ENCODE data around the gene RTP3.

RTP3 gene

DNA sequence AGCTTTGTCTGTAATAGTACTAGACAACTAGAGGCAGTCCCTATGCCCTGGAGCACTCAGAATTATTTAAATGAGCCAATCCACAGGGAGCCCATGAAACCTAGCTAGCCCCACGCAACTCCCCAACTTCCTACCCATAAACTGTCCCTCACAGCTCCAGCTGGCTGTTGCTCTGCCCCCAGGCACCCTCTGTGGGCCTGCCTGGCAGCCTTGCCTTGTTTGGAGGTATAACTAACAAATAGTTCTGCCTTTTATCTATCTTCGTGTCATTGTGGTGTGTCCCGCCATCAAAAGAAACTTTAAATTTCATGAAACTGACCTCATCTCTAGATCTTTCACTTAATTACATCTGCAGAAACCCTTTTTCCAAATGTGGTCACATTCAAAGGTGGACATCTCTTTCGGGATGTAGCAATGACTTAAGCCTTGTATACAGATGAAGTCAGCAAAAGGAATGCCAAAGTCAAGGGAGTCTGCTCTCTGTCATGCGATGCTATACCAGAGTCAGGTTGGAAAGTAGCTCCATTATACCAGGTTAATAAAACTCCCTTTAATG, 1.8 kb upstream of the RTP3 start:
- Histone ChIP-seq H3K27me3 (ENCODE audit: insufficient read depth, low read length) (peaks cover 6% of the 10 kb centered on the region; the same call in 1 of the 2 replicates), H3K36me3 (ENCODE audit: insufficient read depth, low read depth, low read length) (no peaks in the 10 kb centered on the region), H3K4me1 (ENCODE audit: insufficient read depth, low read length) (peaks cover 9% of the 10 kb centered on the region), H3K4me3 (ENCODE audit: low read length) (no peak overlapping the region), H3K9me3 (ENCODE audit: insufficient read depth, low read depth, low read length) (no peaks in the 10 kb centered on the region), H3K27ac (ENCODE audit: low read length) (no peak overlapping the region), H3K9ac (ENCODE audit: low read depth, low read length) (no peak overlapping the region)

GRCh38 chr3:46496746-46497555, 825 bp upstream of the RTP3 start:
- Histone ChIP-seq H3K9me3 (ENCODE audit: insufficient read depth, low read depth, low read length) (no peaks in the 10 kb centered on the region), H3K4me1 (ENCODE audit: insufficient read depth, low read length) (peaks cover 9% of the 10 kb centered on the region), H3K27ac (ENCODE audit: low read length) (no peak overlapping the region), H3K4me3 (ENCODE audit: low read length) (no peak overlapping the region), H3K27me3 (ENCODE audit: insufficient read depth, low read length) (peaks cover 6% of the 10 kb centered on the region; the same call in 1 of the 2 replicates), H3K36me3 (ENCODE audit: insufficient read depth, low read depth, low read length) (no peaks in the 10 kb centered on the region), H3K9ac (ENCODE audit: low read depth, low read length) (no peak overlapping the region; the same call in 1 of the 2 replicates)

GRCh38 chr3:46498916-46499519, 1.2 kb downstream of the RTP3 start:
- peaks cover 9% of the 10 kb centered on the region for H3K4me1 ChIP-seq (ENCODE audit: insufficient read depth, low read length)
- no peak overlapping the region for H3K9ac ChIP-seq (ENCODE audit: low read depth, low read length)
- no peak overlapping the region for H3K4me3 ChIP-seq (ENCODE audit: low read length)
- H3K36me3 ChIP-seq (ENCODE audit: insufficient read depth, low read depth, low read length) = no peaks in the 10 kb centered on the region
- H3K27ac ChIP-seq (ENCODE audit: low read length) = no peak overlapping the region
- H3K27me3 ChIP-seq (ENCODE audit: insufficient read depth, low read length) = peaks cover 6% of the 10 kb centered on the region; the same call in 1 of the 2 replicates
- no peaks in the 10 kb centered on the region for H3K9me3 ChIP-seq (ENCODE audit: insufficient read depth, low read depth, low read length)

- Histone ChIP-seq H3K27ac (ENCODE audit: low read length) (no peak overlapping the region), H3K9ac (ENCODE audit: low read depth, low read length) (no peak overlapping the region), H3K36me3 (ENCODE audit: insufficient read depth, low read depth, low read length) (no peaks in the 10 kb centered on the region), H3K4me1 (ENCODE audit: insufficient read depth, low read length) (peaks cover 11% of the 10 kb centered on the region), H3K4me3 (ENCODE audit: low read length) (no peak overlapping the region), H3K27me3 (ENCODE audit: insufficient read depth, low read length) (peaks cover 6% of the 10 kb centered on the region; the same call in 1 of the 2 replicates), H3K9me3 (ENCODE audit: insufficient read depth, low read depth, low read length) (no peaks in the 10 kb centered on the region)
Observed at GRCh38 chr3:46500656-46501635, 3.2 kb downstream of the RTP3 start.

DNA sequence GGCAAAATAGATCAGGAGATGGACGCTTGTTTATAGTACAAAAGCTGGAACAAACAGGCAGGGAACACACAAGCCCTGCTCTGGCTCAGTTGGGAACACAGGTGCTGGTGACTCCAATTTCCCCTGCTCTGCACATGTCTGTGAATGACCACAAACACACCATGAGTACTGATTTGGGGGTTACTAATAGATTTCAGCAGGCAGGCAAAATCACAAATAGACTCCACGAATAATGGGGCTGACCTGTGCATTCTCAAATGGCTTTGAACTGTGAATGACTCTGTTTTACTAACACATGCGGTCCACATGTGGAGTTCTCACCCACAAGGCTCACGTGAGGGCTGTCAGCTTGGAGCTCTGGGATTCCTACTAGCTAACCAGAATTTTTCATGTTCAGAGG, 3.9 kb downstream of the RTP3 start:
- no peak overlapping the region for H3K4me3 ChIP-seq (ENCODE audit: low read length)
- H3K27me3 ChIP-seq (ENCODE audit: insufficient read depth, low read length) = peaks cover 6% of the 10 kb centered on the region; the same call in 1 of the 2 replicates
- H3K9ac ChIP-seq (ENCODE audit: low read depth, low read length) = no peak overlapping the region
- H3K9me3 ChIP-seq (ENCODE audit: insufficient read depth, low read depth, low read length) = no peaks in the 10 kb centered on the region
- peaks cover 5% of the 10 kb centered on the region; the same call in 1 of the 2 replicates for H3K4me1 ChIP-seq (ENCODE audit: insufficient read depth, low read length)
- H3K36me3 ChIP-seq (ENCODE audit: insufficient read depth, low read depth, low read length) = no peaks in the 10 kb centered on the region
- no peak overlapping the region for H3K27ac ChIP-seq (ENCODE audit: low read length)

DNA sequence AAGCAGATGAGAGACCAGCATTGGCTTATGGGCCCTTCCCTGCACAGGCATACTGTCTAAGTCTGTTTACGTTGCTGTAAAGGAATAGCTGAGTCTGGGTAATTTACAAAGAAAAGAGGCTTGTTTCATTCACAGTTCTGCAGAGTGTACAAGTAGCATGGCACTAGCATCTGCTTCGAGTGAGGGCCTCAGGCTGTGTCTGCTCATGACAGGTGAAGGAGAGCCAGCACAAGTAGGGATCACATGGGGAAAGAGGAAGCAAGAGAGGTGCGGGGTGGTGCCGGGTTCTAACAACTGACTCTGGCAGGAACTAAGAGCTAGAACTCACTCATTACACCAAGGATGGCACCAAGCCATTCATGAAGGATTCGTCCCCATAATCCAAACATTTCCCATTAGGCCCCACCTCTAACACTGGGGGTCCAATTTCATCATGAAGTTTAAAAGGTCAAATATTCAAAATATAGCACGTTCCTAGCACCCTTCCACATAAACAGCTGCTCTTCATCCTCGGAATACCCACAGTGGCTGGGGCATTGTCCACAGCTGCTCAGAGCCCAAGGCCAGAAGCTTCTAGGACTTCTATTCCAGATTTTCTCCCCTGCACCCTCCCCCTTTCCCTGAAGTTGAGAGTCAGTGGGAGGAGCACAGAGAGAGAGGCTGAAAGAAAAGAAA, 5.6 kb downstream of the RTP3 start:
- H3K4me1 ChIP-seq (ENCODE audit: insufficient read depth, low read length) = peaks cover 12% of the 10 kb centered on the region
- no peak overlapping the region for H3K9ac ChIP-seq (ENCODE audit: low read depth, low read length)
- H3K27ac ChIP-seq (ENCODE audit: low read length) = no peak overlapping the region

GRCh38 chr3:46504789-46505188, 7.0 kb downstream of the RTP3 start:
- H3K27me3 ChIP-seq (ENCODE audit: insufficient read depth, low read length) = no peaks in the 10 kb centered on the region
- peaks cover 12% of the 10 kb centered on the region for H3K4me1 ChIP-seq (ENCODE audit: insufficient read depth, low read length)
- H3K36me3 ChIP-seq (ENCODE audit: insufficient read depth, low read depth, low read length) = no peaks in the 10 kb centered on the region
- H3K9ac ChIP-seq (ENCODE audit: low read depth, low read length) = no peak overlapping the region
- H3K4me3 ChIP-seq (ENCODE audit: low read length) = no peak overlapping the region
- H3K27ac ChIP-seq (ENCODE audit: low read length) = no peak overlapping the region
- H3K9me3 ChIP-seq (ENCODE audit: insufficient read depth, low read depth, low read length) = no peaks in the 10 kb centered on the region

More for the DNA sequence above, 5.6 kb downstream of the RTP3 start:
- no peak overlapping the region for H3K4me3 ChIP-seq (ENCODE audit: low read length)
- H3K9me3 ChIP-seq (ENCODE audit: insufficient read depth, low read depth, low read length) = no peaks in the 10 kb centered on the region
- H3K27me3 ChIP-seq (ENCODE audit: insufficient read depth, low read length) = no peaks in the 10 kb centered on the region
- no peaks in the 10 kb centered on the region for H3K36me3 ChIP-seq (ENCODE audit: insufficient read depth, low read depth, low read length)

GRCh38 chr3:46505953-46506352, 8.2 kb downstream of the RTP3 start:
- Histone ChIP-seq H3K9ac (ENCODE audit: low read depth, low read length) (no peak overlapping the region), H3K36me3 (ENCODE audit: insufficient read depth, low read depth, low read length) (no peaks in the 10 kb centered on the region), H3K4me1 (ENCODE audit: insufficient read depth, low read length) (peaks cover 12% of the 10 kb centered on the region), H3K9me3 (ENCODE audit: insufficient read depth, low read depth, low read length) (no peaks in the 10 kb centered on the region), H3K27me3 (ENCODE audit: insufficient read depth, low read length) (no peaks in the 10 kb centered on the region), H3K4me3 (ENCODE audit: low read length) (no peak overlapping the region), H3K27ac (ENCODE audit: low read length) (no peak overlapping the region)

- H3K27ac ChIP-seq (ENCODE audit: low read length) = no peak overlapping the region
- H3K27me3 ChIP-seq (ENCODE audit: insufficient read depth, low read length) = no peaks in the 10 kb centered on the region
- no peaks in the 10 kb centered on the region for H3K9me3 ChIP-seq (ENCODE audit: insufficient read depth, low read depth, low read length)
- peaks cover 12% of the 10 kb centered on the region for H3K4me1 ChIP-seq (ENCODE audit: insufficient read depth, low read length)
- H3K9ac ChIP-seq (ENCODE audit: low read depth, low read length) = no peak overlapping the region
- no peaks in the 10 kb centered on the region for H3K36me3 ChIP-seq (ENCODE audit: insufficient read depth, low read depth, low read length)
- no peak overlapping the region for H3K4me3 ChIP-seq (ENCODE audit: low read length)
Observed at GRCh38 chr3:46506526-46506925, 8.8 kb downstream of the RTP3 start.

GRCh38 chr3:46508850-46509591, 11.2 kb downstream of the RTP3 start:
- no peaks in the 10 kb centered on the region for H3K27me3 ChIP-seq (ENCODE audit: insufficient read depth, low read length)
- no peak overlapping the region for H3K27ac ChIP-seq (ENCODE audit: low read length)
- no peaks in the 10 kb centered on the region for H3K9me3 ChIP-seq (ENCODE audit: insufficient read depth, low read depth, low read length)
- no peaks in the 10 kb centered on the region for H3K36me3 ChIP-seq (ENCODE audit: insufficient read depth, low read depth, low read length)
- no peak overlapping the region for H3K4me3 ChIP-seq (ENCODE audit: low read length)
- no peak overlapping the region for H3K9ac ChIP-seq (ENCODE audit: low read depth, low read length)
- peaks cover 12% of the 10 kb centered on the region for H3K4me1 ChIP-seq (ENCODE audit: insufficient read depth, low read length)

All from iPS-20b (cell line).